KG1 (cell line): ENCODE results near the gene JPT1.
A peak's percentile ranks its signal among the peaks of the same experiment; 100 is the strongest.
"Not testable (repeated sequence)": the region's sequence is repeated elsewhere in the genome, so short reads cannot be mapped to it uniquely, and the experiment has no call there.

ENCODE experiments used
- DNase-seq: peaks from one replicate; lab custom pipeline; 2025; lab: John Stamatoyannopoulos, UW

JPT1 gene

GRCh38 chr17:75130059-75130631, 24.2 kb downstream of the JPT1 start:
- no peak for DNase-seq

DNA sequence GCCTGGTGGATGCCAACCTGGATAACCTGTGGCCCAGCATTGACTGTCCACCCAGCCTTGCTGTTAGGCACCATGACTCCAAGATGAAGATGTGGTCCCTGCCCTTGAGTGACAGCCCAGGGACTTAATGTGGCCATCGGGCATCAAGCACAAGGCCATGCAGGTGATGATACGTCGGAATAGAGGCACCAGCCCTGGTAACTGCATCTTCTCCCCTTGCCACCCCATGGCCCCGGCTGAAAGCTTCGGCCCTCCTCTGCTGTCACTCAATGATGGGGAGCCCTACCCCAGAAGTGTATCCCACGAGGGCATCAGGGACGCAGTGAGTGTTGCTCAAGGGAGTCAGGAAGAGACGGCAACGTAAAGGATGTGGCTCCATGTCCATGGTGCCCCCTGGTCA, 24.7 kb downstream of the JPT1 start:
- DNase-seq: no peak

DNA sequence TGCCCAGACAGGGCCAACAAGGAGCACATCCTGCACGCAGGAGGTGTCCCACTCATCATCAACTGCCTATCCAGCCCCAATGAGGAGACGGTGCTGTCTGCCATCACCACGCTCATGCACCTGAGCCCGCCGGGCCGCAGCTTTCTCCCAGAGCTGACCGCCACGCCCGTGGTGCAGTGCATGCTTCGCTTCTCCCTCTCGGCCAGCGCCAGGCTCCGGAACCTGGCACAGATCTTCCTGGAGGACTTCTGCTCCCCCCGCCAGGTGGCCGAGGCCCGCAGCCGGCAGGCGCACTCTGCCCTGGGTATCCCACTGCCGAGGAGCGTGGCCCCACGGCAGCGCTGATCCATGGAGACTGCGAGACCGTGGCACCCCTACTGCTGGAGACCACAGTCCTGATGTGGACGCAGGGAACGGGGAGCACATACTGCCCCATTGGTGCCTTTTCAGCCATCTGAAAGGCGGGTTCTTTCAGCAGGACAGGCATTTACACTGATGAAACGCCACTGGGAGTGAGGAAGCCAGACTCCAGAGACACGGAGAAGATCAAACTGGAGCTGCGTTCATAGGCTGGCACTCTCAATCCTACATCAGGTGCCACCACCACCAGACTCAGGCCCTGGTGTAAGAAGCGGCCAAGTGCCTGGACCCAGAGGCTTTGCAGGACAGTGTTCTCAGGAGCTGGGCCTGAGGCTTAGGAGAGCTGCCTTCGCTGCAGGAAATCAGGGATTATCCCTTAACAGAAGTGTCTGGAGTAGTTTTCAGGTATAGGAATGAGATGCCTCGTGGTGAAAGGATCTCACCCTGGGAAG, 25.4 kb downstream of the JPT1 start:
- no peak for DNase-seq

DNA sequence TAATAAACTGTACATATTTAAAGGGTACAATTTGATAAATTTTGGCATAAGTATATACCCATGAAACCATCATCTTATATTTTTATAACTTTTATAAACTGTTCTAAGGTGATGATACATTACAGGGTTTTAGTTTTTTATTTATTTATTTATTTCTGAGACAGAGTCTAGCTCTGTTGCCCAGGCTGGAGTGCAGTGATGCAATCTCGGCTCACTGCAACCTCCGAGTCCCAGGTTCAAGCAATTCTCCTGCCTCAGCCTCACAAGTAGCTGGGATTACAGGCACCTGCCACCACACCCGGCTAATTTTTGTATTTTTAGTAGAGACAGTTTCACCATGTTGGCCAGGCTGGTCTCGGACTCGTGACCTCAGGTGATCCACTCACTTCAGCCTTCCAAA, 26.4 kb downstream of the JPT1 start:
- DNase-seq: not testable (repeated sequence)

DNA sequence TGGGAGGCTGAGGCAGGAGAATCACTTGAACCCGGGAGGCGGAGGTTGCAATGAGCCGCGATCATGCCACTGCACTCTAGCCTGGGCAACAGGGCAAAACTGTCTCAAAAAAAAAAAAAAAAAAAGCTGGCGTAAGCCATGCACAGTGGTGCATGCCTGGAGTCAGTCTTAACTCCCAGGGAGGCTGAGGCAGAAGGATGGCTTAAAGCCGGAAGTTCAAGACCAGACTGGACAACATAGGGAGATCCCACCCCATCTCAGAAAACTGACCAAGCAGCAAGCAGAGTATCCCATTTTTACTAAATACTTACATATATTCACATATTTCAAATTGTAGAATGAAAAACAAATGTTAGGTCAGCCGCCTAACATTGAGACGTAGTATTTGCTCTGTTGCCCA, 27.4 kb downstream of the JPT1 start:
- DNase-seq: no peak

- DNase-seq: no peak
Measured at GRCh38 chr17:75125984-75126383, 28.3 kb downstream of the JPT1 start.

- no peak for DNase-seq
Measured at GRCh38 chr17:75124819-75125162, 29.5 kb downstream of the JPT1 start.

- DNase-seq: no peak
Measured at GRCh38 chr17:75124041-75124818, 30.1 kb downstream of the JPT1 start.

- DNase-seq: no peak
Measured at GRCh38 chr17:75118307-75118706, 36.0 kb downstream of the JPT1 start.

- no peak for DNase-seq
Measured at GRCh38 chr17:75116737-75117136, 37.6 kb downstream of the JPT1 start.

GRCh38 chr17:75115555-75115954, 38.8 kb downstream of the JPT1 start:
- no peak for DNase-seq

GRCh38 chr17:75114552-75115314, 39.6 kb downstream of the JPT1 start:
- no peak for DNase-seq

GRCh38 chr17:75113798-75114551, 40.3 kb downstream of the JPT1 start:
- DNase-seq: peak; percentile 82

GRCh38 chr17:75111777-75112335, 42.5 kb downstream of the JPT1 start:
- no peak for DNase-seq

GRCh38 chr17:75110234-75110937, 43.9 kb downstream of the JPT1 start:
- no peak for DNase-seq

- peak; percentile 81 for DNase-seq
Measured at GRCh38 chr17:75109407-75110233, 44.7 kb downstream of the JPT1 start, which contains the start of gene ARMC7. ARMC7 (plus strand) TSS chr17:75109969; CDS start chr17:75110289, 320 bp downstream.

- DNase-seq: no peak
Measured at GRCh38 chr17:75109046-75109406, 45.3 kb downstream of the JPT1 start.

GRCh38 chr17:75108193-75108592, 46.1 kb downstream of the JPT1 start:
- DNase-seq: no peak
